Neural cell (in vitro differentiated cells): ENCODE measurements around the gene ADCY5.

Source experiments
- CTCF ChIP-seq: fragments of 450-650 bp; IDR thresholded peaks from 2 replicates; pipeline ENCODE4 v1.5.1; 2014; ENCODE audit warnings: antibody characterized with exemption, mild to moderate bottlenecking, moderate library complexity; ENCODE audit not compliant: poor library complexity, severe bottlenecking
- EP300 ChIP-seq: fragments of 450-650 bp; conservative IDR thresholded peaks from 2 replicates; pipeline ENCODE4 v1.6.1; 2014; ENCODE audit warnings: antibody characterized with exemption, mild to moderate bottlenecking, moderate library complexity; ENCODE audit not compliant: poor library complexity, severe bottlenecking
- EZH2 ChIP-seq: fragments of 200-600, 300-800 bp; shearing (Covaris generic), sonication (generic); IDR thresholded peaks from 2 replicates; pipeline ENCODE4 v1.6.1; 2014; ENCODE audit warnings: antibody characterized with exemption, low read length, borderline replicate concordance, mild to moderate bottlenecking; ENCODE audit not compliant: insufficient read depth, poor library complexity, severe bottlenecking
- MXI1 ChIP-seq: fragments of 450-650 bp; conservative IDR thresholded peaks from 2 replicates; pipeline ENCODE4 v1.6.1; 2014; ENCODE audit warnings: antibody characterized with exemption, mild to moderate bottlenecking; ENCODE audit not compliant: poor library complexity, severe bottlenecking
- POLR2AphosphoS5 ChIP-seq: IDR thresholded peaks from 2 replicates; pipeline ENCODE4 v1.6.1; 2012
- RAD21 ChIP-seq: fragments of 450-650 bp; conservative IDR thresholded peaks from 2 replicates; pipeline ENCODE4 v1.6.1; 2014; ENCODE audit warnings: antibody characterized with exemption, mild to moderate bottlenecking, moderate library complexity
- SMC3 ChIP-seq: fragments of 450-650 bp; conservative IDR thresholded peaks from 2 replicates; pipeline ENCODE4 v1.6.1; 2014; ENCODE audit warnings: antibody characterized with exemption, mild to moderate bottlenecking, moderate library complexity; ENCODE audit not compliant: poor library complexity
- TAF1 ChIP-seq: IDR thresholded peaks from 2 replicates; pipeline ENCODE4 v1.6.1; 2012; ENCODE audit warnings: low read depth
- TF ChIP-seq, protein P1 (sequence below): IDR thresholded peaks from 2 replicates; pipeline ENCODE4 v1.6.1; 2012; ENCODE audit warnings: borderline replicate concordance

DNA sequence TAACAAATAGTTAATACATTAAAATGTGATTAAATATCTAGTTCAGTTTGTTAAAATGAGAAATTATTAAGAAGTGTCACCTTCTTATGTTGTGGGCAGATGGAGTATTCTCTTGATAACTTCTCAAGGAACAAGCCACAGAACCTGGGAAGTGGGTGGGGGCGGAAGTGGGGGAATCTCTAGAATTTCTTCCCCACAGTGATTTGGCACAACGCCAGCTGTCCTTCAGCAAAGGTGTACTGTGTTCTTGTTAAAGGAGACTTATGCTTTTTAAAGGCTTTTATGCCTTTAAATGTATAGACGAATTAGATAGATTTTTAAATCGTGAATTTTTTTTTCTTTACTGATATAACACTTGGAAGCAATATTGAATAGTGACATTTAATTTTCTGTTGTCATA lies 204.8 kb downstream of the ADCY5 start:
- TF ChIP-seq EP300, result no peak
- TF ChIP-seq CTCF, result no peak
- TF ChIP-seq EZH2, result no peak
- no peak for TF ChIP-seq RAD21
- TF ChIP-seq SMC3, result no peak
- TF ChIP-seq MXI1, result no peak
- TF ChIP-seq, protein P1, sequence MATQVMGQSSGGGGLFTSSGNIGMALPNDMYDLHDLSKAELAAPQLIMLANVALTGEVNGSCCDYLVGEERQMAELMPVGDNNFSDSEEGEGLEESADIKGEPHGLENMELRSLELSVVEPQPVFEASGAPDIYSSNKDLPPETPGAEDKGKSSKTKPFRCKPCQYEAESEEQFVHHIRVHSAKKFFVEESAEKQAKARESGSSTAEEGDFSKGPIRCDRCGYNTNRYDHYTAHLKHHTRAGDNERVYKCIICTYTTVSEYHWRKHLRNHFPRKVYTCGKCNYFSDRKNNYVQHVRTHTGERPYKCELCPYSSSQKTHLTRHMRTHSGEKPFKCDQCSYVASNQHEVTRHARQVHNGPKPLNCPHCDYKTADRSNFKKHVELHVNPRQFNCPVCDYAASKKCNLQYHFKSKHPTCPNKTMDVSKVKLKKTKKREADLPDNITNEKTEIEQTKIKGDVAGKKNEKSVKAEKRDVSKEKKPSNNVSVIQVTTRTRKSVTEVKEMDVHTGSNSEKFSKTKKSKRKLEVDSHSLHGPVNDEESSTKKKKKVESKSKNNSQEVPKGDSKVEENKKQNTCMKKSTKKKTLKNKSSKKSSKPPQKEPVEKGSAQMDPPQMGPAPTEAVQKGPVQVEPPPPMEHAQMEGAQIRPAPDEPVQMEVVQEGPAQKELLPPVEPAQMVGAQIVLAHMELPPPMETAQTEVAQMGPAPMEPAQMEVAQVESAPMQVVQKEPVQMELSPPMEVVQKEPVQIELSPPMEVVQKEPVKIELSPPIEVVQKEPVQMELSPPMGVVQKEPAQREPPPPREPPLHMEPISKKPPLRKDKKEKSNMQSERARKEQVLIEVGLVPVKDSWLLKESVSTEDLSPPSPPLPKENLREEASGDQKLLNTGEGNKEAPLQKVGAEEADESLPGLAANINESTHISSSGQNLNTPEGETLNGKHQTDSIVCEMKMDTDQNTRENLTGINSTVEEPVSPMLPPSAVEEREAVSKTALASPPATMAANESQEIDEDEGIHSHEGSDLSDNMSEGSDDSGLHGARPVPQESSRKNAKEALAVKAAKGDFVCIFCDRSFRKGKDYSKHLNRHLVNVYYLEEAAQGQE, result no peak
- TF ChIP-seq POLR2AphosphoS5, result no peak
- TF ChIP-seq TAF1, result no peak
